Activated T-cell treated with anti-CD3 and anti-CD28 coated beads for 1 hour (primary cell): ENCODE measurements around the gene STEAP3.
"Not testable (repeated sequence)": the region's sequence is repeated elsewhere in the genome, so short reads cannot be mapped to it uniquely, and the experiment has no call there.

Experiments
- DNase-seq: peaks from one replicate; pipeline ENCODE4 v3.0.0-alpha.2; 2020; ENCODE audit warnings: low read depth

STEAP3 gene

DNA sequence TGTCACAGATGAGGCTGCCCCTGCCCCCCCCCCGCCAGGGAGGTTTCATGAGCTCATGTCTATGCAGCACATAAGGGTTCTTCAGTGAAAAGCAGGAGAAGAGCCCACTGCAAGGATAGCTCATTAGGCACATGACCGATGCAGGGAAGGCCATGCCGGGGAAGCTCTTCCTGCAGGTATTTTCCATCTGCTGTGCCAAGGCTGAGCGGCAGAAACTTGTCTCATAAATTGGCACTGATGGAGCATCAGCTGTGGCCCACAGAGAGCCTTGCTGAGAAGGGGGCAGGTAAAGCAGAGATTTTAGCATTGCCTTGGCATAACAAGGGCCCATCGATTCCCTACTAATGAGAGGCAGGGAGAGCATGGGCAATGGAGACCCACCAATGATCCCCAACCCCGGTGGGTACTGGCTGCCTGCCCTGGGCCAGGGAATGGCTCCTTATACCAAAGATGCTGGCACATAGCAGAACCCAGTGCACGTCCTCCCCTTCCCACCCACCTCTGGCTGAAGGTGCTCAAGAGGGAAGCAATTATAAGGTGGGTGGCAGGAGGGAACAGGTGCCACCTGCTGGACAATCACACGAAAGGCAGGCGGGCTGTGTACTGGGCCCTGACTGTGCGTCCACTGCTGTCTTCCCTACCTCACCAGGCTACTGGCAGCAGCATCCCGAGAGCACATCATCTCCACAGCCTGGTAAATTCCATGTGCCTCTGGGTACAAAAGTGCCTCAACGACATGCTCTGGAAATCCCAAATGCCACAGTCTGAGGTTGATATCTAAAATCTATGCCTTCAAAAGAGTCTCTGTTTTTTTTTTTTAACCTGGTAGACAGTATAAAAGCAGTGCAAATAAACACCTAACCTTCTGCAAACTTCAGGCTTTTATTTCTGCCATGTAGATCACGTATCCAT lies 41.4 kb downstream of the STEAP3 start:
- DNase-seq, result no peak

DNA sequence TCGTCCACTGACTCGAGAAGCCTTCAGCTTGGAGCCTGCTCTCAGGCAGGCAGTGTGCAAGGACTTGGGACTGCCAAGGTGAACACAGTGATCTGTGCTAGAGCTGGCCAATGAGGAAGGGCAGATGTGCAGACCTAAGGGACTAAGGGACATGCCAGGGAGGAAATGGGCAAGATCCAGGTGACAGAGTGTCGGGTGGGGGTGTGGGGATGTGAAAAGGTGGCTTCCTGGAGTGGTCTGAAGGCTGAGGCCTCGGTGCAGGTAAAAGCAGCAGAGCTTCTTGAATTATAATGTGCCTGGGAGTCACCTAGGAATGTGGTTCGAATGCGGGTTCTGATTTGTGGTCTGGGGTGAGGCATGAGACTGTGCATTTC lies 42.0 kb downstream of the STEAP3 start:
- no peak for DNase-seq

DNA sequence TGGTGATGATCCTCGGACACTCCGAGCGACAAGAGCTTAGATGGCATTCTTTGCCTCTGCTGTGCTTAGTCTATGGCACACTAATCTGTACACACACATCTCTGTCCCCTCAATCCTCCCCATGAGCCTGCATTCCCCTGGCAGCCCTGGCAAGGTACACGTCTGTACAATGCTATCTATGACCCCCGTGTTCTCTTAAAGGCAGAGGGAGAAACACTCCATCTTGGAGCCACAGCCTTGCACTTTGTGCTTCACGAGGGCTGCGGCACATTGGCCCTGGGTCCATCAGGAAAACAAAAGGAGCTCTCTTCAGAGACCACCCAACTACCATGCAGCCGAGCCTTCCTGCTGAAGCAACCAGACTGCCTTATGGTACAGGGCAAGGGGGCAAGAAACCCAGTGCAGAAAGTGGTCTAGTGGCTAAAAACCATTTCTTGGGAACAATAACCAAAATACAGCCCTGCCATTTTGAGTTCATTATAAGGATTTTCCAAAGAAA lies 42.5 kb downstream of the STEAP3 start:
- no peak for DNase-seq

DNA sequence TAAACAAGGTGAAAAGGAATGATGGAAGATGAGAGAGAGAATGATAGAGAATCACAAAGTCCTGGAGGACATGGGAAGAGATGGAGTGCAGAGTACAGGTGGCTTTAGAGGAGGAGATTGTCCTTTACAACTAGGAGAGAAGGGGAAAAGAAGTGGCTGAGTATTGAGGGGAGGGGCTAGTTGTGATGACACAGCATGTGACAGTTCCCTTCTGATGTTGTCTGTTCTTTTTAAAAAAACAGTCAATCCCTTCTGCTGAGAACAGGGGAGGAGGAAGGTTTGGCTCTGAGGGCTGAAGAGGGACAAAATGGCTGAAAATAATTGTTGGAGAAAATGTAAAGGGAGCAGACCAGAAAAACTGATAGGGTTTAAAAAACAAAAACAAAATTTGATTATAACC lies 44.0 kb downstream of the STEAP3 start:
- no peak for DNase-seq

DNA sequence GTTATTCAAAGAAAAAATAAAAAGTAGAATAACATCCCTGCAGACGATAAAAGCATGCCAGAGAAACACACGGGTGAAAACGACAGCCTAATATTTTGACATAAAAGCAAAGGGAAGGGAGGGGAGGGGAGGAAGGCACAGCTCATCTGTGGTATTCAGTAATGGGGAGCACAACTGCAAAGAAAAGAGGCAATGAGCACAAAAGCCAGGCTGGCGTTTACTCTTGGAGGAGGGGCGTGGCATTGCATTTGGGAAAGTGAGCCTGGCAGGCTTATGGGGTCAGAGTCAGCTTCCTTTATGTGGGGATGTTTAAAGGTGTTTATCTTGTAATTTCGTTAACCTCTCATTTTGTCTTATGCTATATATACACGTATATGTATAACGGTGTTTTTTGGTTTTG lies 53.2 kb downstream of the STEAP3 start:
- DNase-seq, result no peak

DNA sequence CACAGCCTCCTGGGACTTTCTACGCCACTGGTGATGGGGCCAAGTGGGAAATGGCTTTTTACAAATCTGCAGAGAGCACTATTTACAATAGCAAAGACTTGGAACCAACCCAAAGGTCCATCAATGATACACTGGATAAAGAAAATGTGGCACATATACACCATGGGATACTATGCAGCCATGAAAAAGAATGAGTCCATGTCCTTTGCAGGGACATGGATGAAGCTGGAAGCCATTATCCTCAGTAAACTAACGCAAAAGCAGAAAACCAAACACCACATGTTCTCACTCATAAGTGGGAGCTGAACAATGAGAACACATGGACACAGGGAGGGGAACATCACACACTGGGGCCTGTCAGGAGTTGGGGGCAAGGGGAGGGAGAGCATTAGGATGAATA lies 54.8 kb downstream of the STEAP3 start:
- DNase-seq, result not testable (repeated sequence)

DNA sequence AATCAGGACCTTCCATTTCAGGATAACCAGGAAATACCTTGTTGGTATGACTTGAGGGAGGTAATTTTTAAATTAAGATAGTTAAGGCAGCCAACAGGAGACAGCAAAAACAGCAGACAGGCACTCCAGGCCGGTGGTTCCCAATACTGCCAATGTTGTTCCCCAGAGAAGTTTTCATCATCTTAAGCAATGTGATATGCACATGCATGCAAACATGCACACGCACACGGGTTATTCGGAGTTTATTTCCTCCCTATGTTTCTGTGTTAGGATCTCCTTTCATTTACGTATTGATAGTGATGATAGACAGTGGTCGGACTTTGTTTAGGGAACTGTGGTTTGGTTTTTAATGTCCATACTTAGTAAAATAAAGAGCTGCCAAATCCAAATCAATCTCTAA lies 55.3 kb downstream of the STEAP3 start:
- no peak for DNase-seq

DNA sequence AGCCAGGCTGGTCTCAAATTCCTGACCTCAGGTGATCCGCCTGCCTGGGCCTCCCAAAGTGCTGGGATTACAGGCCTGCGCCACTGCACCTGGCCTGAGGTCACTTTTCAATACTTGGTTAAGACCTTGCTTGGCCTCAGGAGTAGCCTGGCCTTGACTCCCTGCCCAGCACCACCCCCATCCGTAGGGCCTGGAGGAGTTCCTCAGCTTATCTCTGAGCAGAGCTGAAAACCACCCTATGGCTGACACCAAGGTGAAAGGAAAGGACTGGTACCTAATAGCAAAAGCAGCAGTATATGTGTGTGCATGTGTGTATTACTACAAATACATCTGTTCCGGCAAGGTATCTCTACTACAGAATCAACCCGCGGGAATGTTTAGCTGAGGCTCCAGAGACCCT lies 56.0 kb downstream of the STEAP3 start:
- no peak for DNase-seq

DNA sequence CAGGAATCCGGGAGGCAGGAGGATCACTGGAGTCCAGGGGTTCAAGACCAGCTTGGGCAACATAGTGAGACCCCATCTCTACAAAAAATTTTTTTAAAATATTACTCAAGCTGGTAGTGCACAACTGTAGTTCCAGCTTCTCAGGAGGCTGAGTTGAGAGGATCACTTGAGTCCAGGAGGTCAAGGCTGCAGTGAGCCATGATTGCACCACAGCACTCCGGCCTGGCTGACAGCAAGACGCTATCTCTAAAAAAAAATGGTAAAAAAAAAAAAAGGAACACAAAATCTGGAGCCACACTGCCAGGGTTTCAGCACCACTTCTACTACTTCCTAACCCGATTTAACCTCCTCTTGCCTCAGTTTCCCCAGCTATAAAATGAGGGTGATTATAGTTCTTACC lies 57.0 kb downstream of the STEAP3 start:
- no peak for DNase-seq

DNA sequence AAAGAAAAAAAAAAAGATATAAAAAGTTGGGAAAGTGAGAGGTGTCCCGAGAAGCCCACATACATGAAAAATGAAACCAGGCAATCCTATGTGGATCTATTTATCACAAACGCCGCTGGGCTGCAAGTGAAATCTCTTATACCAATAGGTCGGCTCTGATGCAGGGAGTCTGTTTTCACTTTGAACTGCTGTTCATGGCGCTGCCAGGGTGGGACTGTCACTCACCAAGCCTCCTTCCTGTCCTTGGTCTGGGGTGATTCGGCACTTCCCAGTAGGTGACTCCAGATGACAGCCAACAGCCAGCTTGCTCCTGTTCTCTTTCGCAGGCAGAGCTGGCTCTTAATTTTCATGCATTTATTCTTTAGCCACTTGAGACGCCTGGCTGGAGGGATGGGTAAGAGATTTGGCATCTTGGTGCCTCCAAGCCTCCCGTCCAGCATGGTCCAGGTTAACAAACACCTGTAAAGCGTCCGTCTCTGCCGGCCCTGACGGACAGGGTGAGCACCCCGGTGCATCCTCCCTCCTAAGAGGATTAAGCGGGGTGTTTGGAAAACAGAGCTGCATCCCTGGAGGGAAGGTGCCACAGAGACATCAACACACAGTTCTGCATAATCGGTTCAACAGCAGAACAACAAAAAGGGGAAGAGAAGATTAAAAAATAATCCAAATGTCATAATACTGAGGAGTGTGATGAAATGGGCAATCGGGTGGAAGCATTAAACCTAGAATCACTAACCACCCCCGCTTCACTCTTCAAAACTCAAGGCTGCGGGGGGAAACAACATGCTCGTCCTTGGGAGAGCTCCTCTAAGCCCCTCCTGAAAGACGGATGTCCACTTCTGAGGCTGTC lies 58.7 kb downstream of the STEAP3 start:
- no peak for DNase-seq

DNA sequence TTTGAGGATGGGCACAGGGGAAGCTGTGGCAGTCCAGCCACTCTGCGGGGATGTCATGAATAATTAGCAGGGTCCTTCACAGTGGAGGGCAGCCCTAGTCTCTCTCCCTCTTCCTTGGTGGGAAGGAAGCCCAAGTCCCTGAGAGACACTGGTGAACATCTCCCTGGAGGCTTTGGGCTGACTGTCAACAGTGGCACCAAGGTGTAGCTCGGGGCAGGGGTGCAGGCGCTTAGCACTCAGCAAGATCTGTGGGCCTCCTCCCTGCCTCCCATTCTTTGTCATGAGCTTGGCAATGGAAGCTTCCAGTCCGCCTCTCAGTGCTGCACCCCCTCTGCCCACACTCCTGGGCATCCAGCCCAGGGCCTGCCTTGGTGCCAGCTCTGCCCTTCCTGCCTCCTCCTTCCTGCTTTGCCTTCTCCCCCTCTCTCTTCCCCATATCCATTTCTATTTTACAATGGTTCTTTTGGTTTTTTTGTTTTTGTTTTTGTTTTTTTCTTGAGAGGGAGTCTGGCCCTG lies 59.4 kb downstream of the STEAP3 start:
- no peak for DNase-seq

DNA sequence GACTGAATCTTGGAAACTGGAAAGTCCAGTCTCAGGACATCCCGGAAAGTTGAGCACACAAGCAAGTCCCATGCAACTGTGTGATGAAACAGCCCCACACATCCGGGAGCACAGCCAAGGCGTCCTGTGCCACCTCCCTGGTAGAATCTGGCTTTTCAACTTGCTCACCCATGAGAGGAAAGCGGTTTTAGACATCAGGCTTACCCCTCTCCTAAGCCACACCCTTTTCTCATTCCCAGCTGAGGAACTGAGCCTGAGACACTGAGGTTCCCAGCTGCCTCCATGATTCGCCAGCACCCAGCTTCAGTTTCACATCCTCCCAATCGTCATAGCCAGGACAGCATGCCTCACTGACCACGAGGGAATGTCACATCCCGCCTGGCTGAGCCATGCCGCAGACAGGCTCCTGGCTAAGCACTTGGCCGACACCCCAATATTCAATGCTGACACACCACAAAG lies 60.3 kb downstream of the STEAP3 start:
- DNase-seq, result no peak

DNA sequence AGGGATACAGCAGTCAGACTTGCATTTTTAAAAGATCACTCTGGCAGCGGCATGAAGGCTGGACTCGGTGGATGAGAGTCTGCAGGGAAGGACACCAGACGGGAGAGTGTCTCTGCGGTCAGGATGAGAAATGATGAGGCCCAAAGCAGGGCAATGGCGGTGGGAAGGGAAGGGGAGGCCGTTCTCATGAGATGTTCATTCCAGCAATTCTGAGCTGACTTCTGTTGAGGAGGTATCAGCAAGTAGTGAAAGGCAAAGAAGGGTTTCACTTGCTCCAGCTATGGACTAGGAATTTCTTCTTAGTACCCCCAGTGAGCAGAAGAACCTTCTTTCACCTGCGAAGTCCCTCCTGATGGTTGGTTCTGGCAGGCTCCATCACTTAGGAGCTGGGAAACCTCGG lies 63.0 kb downstream of the STEAP3 start:
- no peak for DNase-seq

DNA sequence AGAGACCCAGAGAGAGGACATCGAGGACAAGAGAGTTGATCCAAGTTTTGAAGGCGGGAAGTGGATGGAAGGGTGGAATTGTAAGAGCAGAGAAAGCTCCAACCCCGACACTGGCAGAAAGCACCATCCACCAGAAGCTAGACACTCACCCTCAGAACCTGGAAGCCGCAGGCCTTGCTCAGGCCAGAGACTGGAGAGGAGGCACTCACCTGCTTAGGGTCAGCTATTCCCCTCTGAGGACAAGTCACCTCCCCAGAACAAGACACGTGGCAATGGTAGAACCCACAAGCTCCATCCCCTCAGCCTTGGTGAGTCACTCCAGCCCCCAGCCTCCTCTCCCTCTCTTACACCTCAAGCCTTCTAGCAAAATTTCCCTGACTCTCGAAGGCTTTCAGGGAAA lies 64.9 kb downstream of the STEAP3 start:
- no peak for DNase-seq

DNA sequence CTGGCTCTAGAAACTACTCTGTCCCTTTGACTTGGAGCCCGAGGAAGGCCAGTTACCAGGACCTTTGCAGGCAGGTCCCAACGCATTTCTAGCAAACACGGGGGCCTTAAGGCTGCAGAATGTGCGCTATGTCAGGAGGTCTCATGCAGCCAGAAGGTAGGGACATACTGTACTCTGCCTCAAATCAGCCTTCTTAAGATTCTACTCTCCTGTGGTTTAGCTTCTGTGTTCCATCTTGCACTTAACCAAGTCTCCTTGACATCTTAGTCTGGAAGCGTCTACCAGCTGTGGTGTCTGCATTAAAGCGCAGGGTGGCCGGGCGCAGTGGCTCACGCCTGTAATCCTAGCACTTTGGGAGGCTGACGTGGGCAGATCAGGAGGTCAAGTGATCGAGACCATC lies 65.5 kb downstream of the STEAP3 start:
- DNase-seq, result no peak

DNA sequence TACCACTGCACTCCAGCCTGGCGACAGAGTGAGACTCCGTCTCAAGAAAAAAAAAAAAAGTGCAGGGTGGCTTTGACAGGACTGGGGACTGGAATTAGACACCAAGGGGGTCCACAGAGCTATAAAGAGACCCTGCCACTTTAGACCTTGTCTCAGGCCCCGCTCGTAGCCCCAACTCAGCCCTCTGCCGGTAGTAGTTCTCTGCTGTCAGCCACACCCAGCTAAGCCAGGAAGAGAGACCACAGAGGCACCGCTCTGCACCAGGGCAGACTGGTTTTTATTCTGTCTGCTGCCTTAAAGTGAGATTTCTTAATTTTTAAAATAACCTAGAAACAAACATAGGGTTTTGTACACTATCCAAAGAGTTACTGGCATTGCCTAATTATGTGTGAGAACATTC lies 66.0 kb downstream of the STEAP3 start:
- no peak for DNase-seq

DNA sequence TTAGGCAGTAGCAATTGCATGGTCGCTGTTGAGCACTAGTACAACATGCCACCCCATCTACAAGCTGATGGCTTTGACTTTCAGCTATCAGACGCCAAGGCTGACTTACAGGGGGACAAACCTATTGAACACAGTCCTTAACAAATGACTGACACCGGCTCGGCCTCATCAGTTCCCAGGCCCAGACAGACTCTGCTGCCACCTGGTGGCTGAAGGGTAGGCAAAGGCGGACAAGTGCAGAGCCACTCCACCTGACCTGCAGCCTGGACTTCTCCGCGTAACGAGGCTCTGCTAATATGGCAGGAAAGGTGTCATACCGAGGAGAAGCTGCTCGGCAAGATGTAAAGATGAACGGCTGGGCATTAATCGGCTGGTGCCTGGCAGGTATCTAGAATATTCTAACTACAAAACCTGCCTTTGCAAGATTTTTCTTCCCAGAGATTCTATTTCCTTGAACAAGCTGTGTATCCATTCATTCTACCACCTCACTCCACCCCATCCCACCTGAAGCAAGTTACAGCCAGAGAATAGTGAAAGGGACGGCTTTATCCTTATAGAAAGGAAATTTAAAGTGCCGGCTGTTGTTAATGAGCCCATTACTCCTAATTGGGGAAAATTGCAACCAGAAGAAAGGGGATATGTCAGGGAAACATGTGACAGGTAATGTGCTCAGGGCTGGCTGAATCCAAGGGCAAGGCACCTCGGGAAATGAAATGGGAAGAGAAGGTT lies 67.4 kb downstream of the STEAP3 start:
- DNase-seq, result peak; percentile 58

DNA sequence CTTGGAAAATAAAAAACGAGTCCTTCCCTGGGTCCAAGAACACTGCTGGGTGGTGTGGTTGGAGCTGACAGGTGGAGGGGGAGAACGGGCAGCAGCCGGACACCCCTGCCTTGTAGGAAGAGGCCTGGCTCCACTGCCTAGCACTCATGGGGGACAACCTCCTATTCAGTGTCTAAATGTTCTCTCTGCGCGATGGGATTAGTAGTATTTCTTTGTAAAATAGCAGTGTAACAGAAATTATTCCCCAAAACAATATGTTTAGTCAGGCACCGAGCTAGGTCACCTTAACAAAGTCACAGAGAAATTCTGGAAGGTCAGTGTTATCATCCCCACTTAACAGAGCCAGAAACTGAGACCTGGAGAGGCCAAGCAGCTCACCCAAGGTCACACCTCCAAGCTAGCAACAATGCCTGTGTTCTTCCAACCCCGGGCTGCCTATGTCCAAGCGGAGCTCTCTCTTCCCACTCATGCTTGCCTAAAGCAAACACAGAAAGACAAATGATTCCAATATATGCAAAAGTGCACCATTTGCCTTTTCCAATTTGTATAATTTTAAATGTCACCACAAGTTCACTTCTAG lies 68.0 kb downstream of the STEAP3 start:
- DNase-seq, result no peak

DNA sequence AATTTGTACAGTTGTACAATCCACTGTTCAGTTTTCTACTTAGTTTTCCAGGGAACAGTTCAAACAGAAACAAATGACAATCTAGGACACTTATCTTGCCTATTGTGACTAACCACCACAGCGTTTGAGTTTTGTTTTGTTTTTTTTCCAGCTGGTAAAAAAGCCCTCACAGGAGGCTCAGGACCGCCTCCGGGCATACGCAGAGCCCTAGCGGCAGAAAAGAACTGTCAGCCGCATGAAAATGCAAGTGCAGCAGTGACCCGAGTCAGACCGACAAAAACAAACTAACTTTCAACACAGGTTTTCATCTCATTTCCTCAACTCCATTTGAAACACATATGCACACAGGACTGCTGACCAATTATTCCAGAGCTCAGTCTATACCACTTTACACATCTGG lies 68.6 kb downstream of the STEAP3 start:
- DNase-seq, result no peak

DNA sequence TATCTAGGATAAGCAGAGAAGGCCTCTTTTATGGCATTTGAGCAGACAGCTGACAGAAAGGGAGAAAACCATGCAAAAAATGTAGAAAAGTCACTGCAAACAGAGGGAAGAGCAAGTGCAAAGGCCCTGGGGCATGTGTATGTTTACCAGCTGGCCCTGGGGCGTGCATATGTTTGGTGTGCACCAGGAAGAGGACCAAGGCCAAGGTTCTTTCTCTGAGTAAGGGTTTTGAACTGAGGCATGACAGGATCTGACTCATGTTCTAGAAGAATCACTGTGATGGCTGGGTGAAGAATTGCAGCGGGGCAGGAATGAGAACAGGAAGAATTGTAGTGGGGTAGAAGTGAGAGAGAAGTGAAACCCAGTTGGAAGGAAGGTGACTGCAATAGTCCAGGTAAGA lies 69.6 kb downstream of the STEAP3 start:
- DNase-seq, result no peak

DNA sequence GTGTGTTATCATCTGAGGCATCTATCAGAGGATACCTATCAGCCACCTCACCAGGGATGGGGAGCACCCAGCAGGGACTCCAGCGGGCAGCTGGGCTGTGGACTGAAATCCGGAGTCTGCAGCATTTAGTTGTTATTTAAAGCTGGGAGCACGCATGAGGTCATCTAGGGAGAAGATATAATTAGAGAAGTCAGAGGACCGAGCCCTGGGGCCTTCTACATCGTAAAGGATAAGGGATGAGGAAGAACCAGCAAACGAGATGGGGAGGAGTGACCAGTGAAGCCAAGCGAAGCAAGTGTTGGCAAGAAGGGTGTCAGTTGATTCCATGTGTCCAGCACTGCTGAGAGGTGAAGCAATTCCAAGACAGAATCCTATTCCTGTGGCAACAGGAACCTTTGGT lies 70.3 kb downstream of the STEAP3 start:
- DNase-seq, result no peak

DNA sequence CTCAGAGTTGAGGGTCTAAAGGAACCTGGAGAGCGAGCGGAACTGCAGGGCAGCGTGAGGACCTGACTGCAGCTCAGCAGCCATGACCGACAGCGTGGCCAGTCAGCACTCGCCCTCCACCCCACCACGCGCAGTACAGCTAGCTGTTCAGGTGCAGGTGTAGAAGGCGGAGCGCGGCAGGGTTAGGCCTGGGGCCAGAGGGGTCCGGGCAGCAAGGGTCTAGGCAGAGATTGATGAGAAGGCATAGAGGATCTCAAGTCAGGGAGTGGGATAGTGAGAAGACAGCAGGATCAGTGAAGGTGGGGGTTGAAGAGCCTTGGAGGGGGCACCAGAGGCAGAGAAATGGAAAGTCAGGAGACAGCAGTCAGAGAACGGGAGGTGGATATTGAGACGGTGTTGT lies 71.0 kb downstream of the STEAP3 start:
- no peak for DNase-seq
